SK-N-SH (cell line): ENCODE data around the gene LIN28B. TPM values are rescaled to one million over a fixed set of nuclear protein-coding genes. Genes with fewer than 3 reads are reported as not detected.

Experiments
- CTCF ChIA-PET: fragments of 300-600, 350-600 bp; formaldehyde crosslinking; extraction: SDS; loops from one replicate; lab custom pipeline; 2021; lab: Yijun Ruan, JAX
- POLR2A ChIA-PET: fragments of 350-600 bp; sonication (Branson Sonifier 250); formaldehyde crosslinking; extraction: SDS; loops from one replicate; lab custom pipeline; 2020; ENCODE audit warnings: antibody characterized with exemption, inconsistent platforms; lab: Yijun Ruan, JAX
- DNase-seq: peaks from one replicate; pipeline ENCODE4 v3.0.0; 2012
- H2AFZ ChIP-seq: fragments of 200-600 bp; sonication (generic); 2 replicates; pipeline ENCODE4 v1.8.1; 2016; ENCODE audit warnings: antibody characterized with exemption, mild to moderate bottlenecking, low read depth
- H3F3A ChIP-seq: fragments of 200-600 bp; sonication (generic); replicated peaks from 2 replicates; pipeline ENCODE3; 2016; ENCODE audit warnings: antibody characterized with exemption, mild to moderate bottlenecking; ENCODE audit not compliant: insufficient read depth
- H3K27ac ChIP-seq, 2 experiments: fragments of 200-500 bp in 1 of 2; fragments of 200-600 bp in 1 of 2; sonication (Bioruptor generic) in 1 of 2; sonication (generic), shearing (Covaris generic) in 1 of 2; 2 replicates each; pipeline versions ENCODE4 v1.5.1 to v1.6.1; 2014 to 2016; ENCODE audit warnings: low read depth in 2 of 2, inconsistent platforms in 1 of 2, low read length in 1 of 2, mild to moderate bottlenecking in 1 of 2, mixed read lengths in 1 of 2
- H3K27me3 ChIP-seq: fragments of 200-600 bp; sonication (generic), shearing (Covaris generic); 2 replicates; pipeline ENCODE4 v1.6.1; 2016; ENCODE audit warnings: mixed run types; ENCODE audit not compliant: insufficient read depth
- H3K36me3 ChIP-seq, 2 experiments: fragments of 200-500 bp in 1 of 2; fragments of 200-600 bp in 1 of 2; sonication (Bioruptor generic) in 1 of 2; sonication (generic) in 1 of 2; replicated peaks in 1 of 2; 2 replicates each; pipeline versions ENCODE3 to v1.5.1; 2014 to 2016; ENCODE audit warnings: low read length in 1 of 2, mild to moderate bottlenecking in 1 of 2; ENCODE audit not compliant: insufficient read depth in 2 of 2, control insufficient read depth in 1 of 2
- H3K4me1 ChIP-seq, 2 experiments: fragments of 200-500 bp in 1 of 2; fragments of 200-600 bp in 1 of 2; sonication (Bioruptor generic) in 1 of 2; sonication (generic), shearing (Covaris generic) in 1 of 2; 2 replicates each; pipeline versions ENCODE4 v1.5.1 to v1.6.1; 2014 to 2016; ENCODE audit warnings: low read depth in 1 of 2, low read length in 1 of 2, mixed run types in 1 of 2; ENCODE audit not compliant: insufficient read depth in 2 of 2, control insufficient read depth in 1 of 2
- H3K4me2 ChIP-seq: fragments of 200-600 bp; sonication (generic), shearing (Covaris generic); 2 replicates; pipeline ENCODE4 v1.6.1; 2017; ENCODE audit warnings: mixed run types
- H3K4me3 ChIP-seq, 2 experiments: fragments of 200-500 bp in 1 of 2; fragments of 200-600 bp in 1 of 2; sonication (Bioruptor generic) in 1 of 2; sonication (generic), shearing (Covaris generic) in 1 of 2; 2 replicates each; pipeline versions ENCODE4 v1.5.1 to v1.8.1; 2014 to 2016; ENCODE audit warnings: low read depth in 2 of 2, inconsistent platforms in 1 of 2, low read length in 1 of 2, mild to moderate bottlenecking in 1 of 2, mixed read lengths in 1 of 2, moderate library complexity in 1 of 2
- H3K79me2 ChIP-seq: fragments of 200-600 bp; sonication (generic); 2 replicates; pipeline ENCODE4 v1.8.1; 2017; ENCODE audit warnings: mild to moderate bottlenecking; ENCODE audit not compliant: insufficient read depth
- H3K9ac ChIP-seq: fragments of 200-600 bp; sonication (generic); 2 replicates; pipeline ENCODE4 v1.6.1; 2017; ENCODE audit warnings: mixed run types
- H3K9me2 ChIP-seq: fragments of 200-600 bp; sonication (generic); 2 replicates; pipeline ENCODE4 v1.6.1; 2017; ENCODE audit warnings: mixed run types
- H3K9me3 ChIP-seq: fragments of 200-600 bp; sonication (generic); 2 replicates; pipeline ENCODE4 v1.6.1; 2017; ENCODE audit warnings: mixed run types, mild to moderate bottlenecking, moderate library complexity
- H4K20me1 ChIP-seq: fragments of 200-600 bp; sonication (generic); 2 replicates; pipeline ENCODE4 v1.6.1; 2017; ENCODE audit warnings: mild to moderate bottlenecking, mixed run types; ENCODE audit not compliant: insufficient read depth
- CHD2 ChIP-seq: fragments of 150-350 bp; IDR thresholded peaks from 2 replicates; pipeline ENCODE4 v1.6.1; 2018; ENCODE audit warnings: low read length; ENCODE audit not compliant: partially characterized antibody
- ELF1 ChIP-seq: IDR thresholded peaks from 2 replicates; pipeline ENCODE4 v1.4.0; 2012
- EP300 ChIP-seq, 2 experiments: IDR thresholded peaks; 2 replicates each; pipeline versions ENCODE4 v1.4.0 to v1.6.1; 2012; ENCODE audit warnings: borderline replicate concordance in 1 of 2, low read depth in 1 of 2, low read length in 1 of 2
- FOSL2 ChIP-seq: IDR thresholded peaks from 2 replicates; pipeline ENCODE4 v1.4.0; 2012; ENCODE audit warnings: low read depth, mild to moderate bottlenecking, moderate library complexity, borderline replicate concordance
- GABPA ChIP-seq: IDR thresholded peaks from 2 replicates; pipeline ENCODE4 v1.4.0; 2012; ENCODE audit warnings: low read depth, mild to moderate bottlenecking
- MEF2A ChIP-seq: IDR thresholded peaks from 2 replicates; pipeline ENCODE4 v1.4.0; 2012; ENCODE audit warnings: low read depth, borderline replicate concordance
- MXI1 ChIP-seq: IDR thresholded peaks from 2 replicates; pipeline ENCODE4 v1.6.1; 2012; ENCODE audit warnings: mild to moderate bottlenecking, low read depth, low read length, improper control_type of control experiment
- PBX3 ChIP-seq: IDR thresholded peaks from 2 replicates; pipeline ENCODE4; 2012
- RCOR1 ChIP-seq: fragments of 150-350 bp; IDR thresholded peaks from 2 replicates; pipeline ENCODE4 v1.6.1; 2017; ENCODE audit warnings: antibody characterized with exemption, low read length
- REST ChIP-seq: IDR thresholded peaks from 2 replicates; pipeline ENCODE4 v1.6.1; 2012; ENCODE audit warnings: mild to moderate bottlenecking, low read depth, low read length, moderate library complexity
- SIN3A ChIP-seq: IDR thresholded peaks from 2 replicates; pipeline ENCODE4 v1.6.1; 2012; ENCODE audit warnings: low read depth, mild to moderate bottlenecking, low read length, moderate library complexity, borderline replicate concordance
- SMC3 ChIP-seq: IDR thresholded peaks from 2 replicates; pipeline ENCODE4 v1.6.1; 2012; ENCODE audit warnings: low read depth, low read length, improper control_type of control experiment
- TAF1 ChIP-seq: IDR thresholded peaks from 2 replicates; pipeline ENCODE4 v1.6.1; 2012; ENCODE audit warnings: low read depth, mild to moderate bottlenecking, low read length, moderate library complexity, borderline replicate concordance
- TEAD4 ChIP-seq: IDR thresholded peaks from 2 replicates; pipeline ENCODE4 v1.4.0; 2012; ENCODE audit warnings: mild to moderate bottlenecking, borderline replicate concordance; ENCODE audit not compliant: insufficient read depth
- ZBTB33 ChIP-seq: IDR thresholded peaks from 2 replicates; pipeline ENCODE4 v1.4.0; 2012; ENCODE audit warnings: low read depth, borderline replicate concordance
- WGBS: methylation state at CpG from one replicate; pipeline ENCODE4 v1.1.6; 2017; ENCODE audit warnings: low lambda C conversion rate; 5-methylcytosine and 5-hydroxymethylcytosine counted together
- polyA plus RNA-seq, 3 experiments: library from polyadenylated mRNA; depleted of rRNA; stranded (reverse); fragments of >200 nt; gene quantifications; 2 replicates each; pipeline ENCODE4 v1.2.3, GENCODE V29; 2012

The LIN28B gene
- polyA plus RNA-seq, 1 of the 3 experiments (the other 2 are of a cell fraction): 0.67 TPM

- H2AFZ ChIP-seq: no peak overlapping the region
- no peak for TF ChIP-seq SIN3A
- no peak for TF ChIP-seq GABPA
- no peak for TF ChIP-seq MEF2A
- TF ChIP-seq TEAD4: no peak
- no peak for TF ChIP-seq CHD2
- TF ChIP-seq PBX3: no peak
- TF ChIP-seq SMC3: no peak
- no peak for TF ChIP-seq FOSL2
- no peak for TF ChIP-seq ZBTB33
- no peak for TF ChIP-seq TAF1
- TF ChIP-seq MXI1: no peak
- no peak for TF ChIP-seq REST
- no peak for TF ChIP-seq EP300 (IDR thresholded peaks at IDR 0.05; ENCODE audit: borderline replicate concordance in 1 of 2, low read depth in 1 of 2, low read length in 1 of 2)
- TF ChIP-seq ELF1: no peak
- no peak for TF ChIP-seq RCOR1
- no peak overlapping the region for H3K9ac ChIP-seq
- DNase-seq: no peak
- no peaks in the 10 kb centered on the region for H3K9me2 ChIP-seq
- ChIA-PET CTCF (interaction anchor here (0.9 to 2.2 kb wide), 4 partner anchors 23 to 292 kb away, joined by 3 to 12 read pairs (median 4); partner anchors contain the start of gene PREP), POLR2A (no interaction called here)
- no peak overlapping the region for H3K27ac ChIP-seq
- H3K9me3 ChIP-seq: no peaks in the 10 kb centered on the region
- no peaks in the 10 kb centered on the region for H3K79me2 ChIP-seq
- H3K4me2 ChIP-seq: no peak overlapping the region
- no peaks in the 10 kb centered on the region for H3K27me3 ChIP-seq
- H3K4me1 ChIP-seq: peaks cover 0 to 3% of the 10 kb centered on the region in 2 experiments; a peak in 1 of 4 replicates
- H3K36me3 ChIP-seq: peaks cover 20 to 34% of the 10 kb centered on the region in 2 experiments
- 81% methylated on average over 3 of the region's 3 CpGs for WGBS
- no peaks in the 10 kb centered on the region for H4K20me1 ChIP-seq
- H3K4me3 ChIP-seq: no peak overlapping the region
- no peaks in the 10 kb centered on the region for H3F3A ChIP-seq
Observed at GRCh38 chr6:105111105-105111504, 154.2 kb downstream of the LIN28B start.
